ENCODE measurements around the gene ID3. TPM values are rescaled to one million over a fixed set of nuclear protein-coding genes. Genes with fewer than 3 reads are reported as not detected.
A peak's percentile ranks its signal among the peaks of the same experiment; 100 is the strongest.

Gene ID3
- total and polyA plus RNA-seq, 2 experiments from 2014 or later: 376 to 680 TPM

- 15 to 16% methylated on average over 22 of the region's 22 CpGs for WGBS, 2 experiments (ENCODE audit: low coverage in 1 of 2, low lambda C conversion rate in 2 of 2, missing lambda C conversion rate in 2 of 2)
- Histone ChIP-seq H3F3A (ENCODE audit: insufficient read depth) (peaks cover 19% of the 10 kb centered on the region), H3K4me1 (ENCODE audit: insufficient read depth) (0 out of 2 replicates have a peak, but pooled peaks cover 3% of the 10 kb centered on the region), H3K27ac (no peak overlapping the region), H2AFZ (peak overlapping the region; percentile 75; the same call in 1 of the 2 replicates), H3K9ac (peak overlapping the region; percentile 70; the same call in 1 of the 2 replicates), H3K36me3 (ENCODE audit: low read depth) (no peaks in the 10 kb centered on the region), H3K79me2 (ENCODE audit: insufficient read depth) (no peaks in the 10 kb centered on the region), H3K27me3 (replicated peaks; ENCODE audit: insufficient read depth) (no peaks in the 10 kb centered on the region), H3K9me2 (ENCODE audit: insufficient read depth) (no peaks in the 10 kb centered on the region), H3K4me2 (ENCODE audit: unreplicated experiment) (peak overlapping the region; percentile 91), H3K4me3 (peak overlapping the region; percentile 75), H3K9me3 (ENCODE audit: low read depth) (no peaks in the 10 kb centered on the region), H4K20me1 (ENCODE audit: insufficient read depth) (no peaks in the 10 kb centered on the region)
- no peak for DNase-seq
- in situ Hi-C loops (cut with MboI): no loop called here
- TF ChIP-seq EZH2phosphoT487 (IDR thresholded peaks at IDR 0.05; ENCODE audit: insufficient read depth, low read depth) (no peak), EZH2 (IDR thresholded peaks at IDR 0.05; ENCODE audit: insufficient read depth, poor library complexity, severe bottlenecking) (no peak)
Observed at GRCh38 chr1:23530087-23530746, 29.1 kb downstream of the ID3 start.

DNA sequence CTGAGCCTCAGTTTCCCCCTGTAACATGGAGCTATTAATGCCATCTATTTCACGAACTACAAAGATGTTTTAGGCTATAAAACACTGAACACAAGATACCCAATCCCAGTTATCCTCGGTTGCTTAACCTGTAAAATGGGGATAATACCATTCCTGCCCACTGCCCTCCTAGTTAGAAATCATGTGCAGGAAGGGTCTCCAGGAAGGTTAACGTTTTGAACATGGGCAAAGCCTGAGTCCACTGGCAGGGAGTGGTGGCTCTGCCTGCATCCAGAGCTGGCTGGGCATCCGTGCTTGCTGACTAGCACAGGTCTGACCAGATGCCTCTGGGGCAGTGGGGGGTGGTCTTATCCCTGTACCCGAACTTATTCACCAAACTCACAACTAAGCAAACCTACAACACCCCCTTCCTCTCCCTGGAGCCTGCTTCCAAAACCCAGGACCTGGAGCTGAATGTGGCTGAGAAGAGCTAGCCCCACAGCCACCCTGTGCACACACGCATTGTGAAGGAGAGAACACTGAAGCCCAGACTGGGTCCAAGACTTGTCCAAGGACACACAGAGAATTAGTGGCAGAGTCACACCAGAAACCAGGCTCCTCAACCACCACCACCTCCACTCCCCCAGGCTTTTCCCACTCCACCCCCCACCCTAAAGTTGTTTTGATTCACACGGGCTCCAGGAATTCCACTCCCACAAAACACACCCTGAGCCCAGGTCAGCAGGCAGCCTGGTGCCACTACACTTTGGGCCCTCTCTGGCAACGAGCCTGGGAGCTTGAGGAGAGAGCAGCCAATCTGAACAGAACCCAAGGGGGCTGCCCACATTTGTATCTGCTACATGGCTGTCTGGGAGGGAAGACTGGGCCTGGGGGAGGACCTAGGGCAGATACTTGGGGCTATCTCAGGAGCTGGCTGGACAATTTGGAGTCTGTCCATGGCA, 29.9 kb downstream of the ID3 start:
- in situ Hi-C loops (cut with MboI): no loop called here
- H3K4me3 ChIP-seq: no peak overlapping the region

GRCh38 chr1:23528250-23528978, 30.9 kb downstream of the ID3 start:
- peak overlapping the region; percentile 53 for H2AFZ ChIP-seq

More for the DNA sequence above, 29.9 kb downstream of the ID3 start:
- H4K20me1 ChIP-seq (ENCODE audit: insufficient read depth): no peaks in the 10 kb centered on the region
- H3K27me3 ChIP-seq (replicated peaks; ENCODE audit: insufficient read depth): no peaks in the 10 kb centered on the region
- H3K4me1 ChIP-seq (ENCODE audit: insufficient read depth): 0 out of 2 replicates have a peak, but pooled peaks cover 3% of the 10 kb centered on the region
- H3K9me2 ChIP-seq (ENCODE audit: insufficient read depth): no peaks in the 10 kb centered on the region
- H3K79me2 ChIP-seq (ENCODE audit: insufficient read depth): no peaks in the 10 kb centered on the region
- H3K9ac ChIP-seq: no peak overlapping the region
- H3K9me3 ChIP-seq (ENCODE audit: low read depth): no peaks in the 10 kb centered on the region
- peaks cover 19% of the 10 kb centered on the region for H3F3A ChIP-seq (ENCODE audit: insufficient read depth)
- H3K4me2 ChIP-seq (ENCODE audit: unreplicated experiment): no peak overlapping the region
- H3K36me3 ChIP-seq (ENCODE audit: low read depth): no peaks in the 10 kb centered on the region
- TF ChIP-seq EZH2 (IDR thresholded peaks at IDR 0.05; ENCODE audit: insufficient read depth, poor library complexity, severe bottlenecking): no peak
- TF ChIP-seq EZH2phosphoT487 (IDR thresholded peaks at IDR 0.05; ENCODE audit: insufficient read depth, low read depth): no peak
- no peak overlapping the region for H2AFZ ChIP-seq
- no peak for DNase-seq
- H3K27ac ChIP-seq: no peak overlapping the region
- WGBS, 2 experiments (ENCODE audit: low coverage in 1 of 2, low lambda C conversion rate in 2 of 2, missing lambda C conversion rate in 2 of 2): 67 to 69% methylated on average over 8 of the region's 8 CpGs

DNA sequence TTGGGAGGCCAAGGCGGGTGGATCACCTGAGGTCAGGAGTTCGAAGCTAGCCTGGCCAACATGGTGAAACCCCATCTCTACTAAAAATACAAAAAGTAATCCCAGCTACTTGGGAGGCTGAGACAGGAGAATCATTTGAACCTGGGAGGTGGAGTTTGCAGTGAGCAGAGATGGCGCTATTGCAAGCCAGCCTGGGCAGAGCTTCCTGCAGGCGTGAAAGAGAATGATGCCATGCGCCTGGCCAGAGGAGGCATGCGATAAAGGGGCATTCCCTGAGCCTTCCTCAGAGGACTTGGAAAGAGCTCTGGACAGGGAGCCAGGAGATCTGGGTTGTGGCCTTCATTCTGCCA, 31.4 kb downstream of the ID3 start:
- peak overlapping the region; percentile 30 for H3K4me2 ChIP-seq (ENCODE audit: unreplicated experiment)
- H3K36me3 ChIP-seq (ENCODE audit: low read depth): no peaks in the 10 kb centered on the region
- H3K27ac ChIP-seq: no peak overlapping the region
- H3F3A ChIP-seq (ENCODE audit: insufficient read depth): peaks cover 19% of the 10 kb centered on the region
- no peaks in the 10 kb centered on the region for H3K9me3 ChIP-seq (ENCODE audit: low read depth)
- no peaks in the 10 kb centered on the region for H3K27me3 ChIP-seq (replicated peaks; ENCODE audit: insufficient read depth)
- H3K9ac ChIP-seq: no peak overlapping the region
- WGBS, 2 experiments (ENCODE audit: low coverage in 1 of 2, low lambda C conversion rate in 2 of 2, missing lambda C conversion rate in 2 of 2): 42 to 46% methylated on average over 6 of the region's 6 CpGs
- H4K20me1 ChIP-seq (ENCODE audit: insufficient read depth): no peaks in the 10 kb centered on the region
- peak overlapping the region; percentile 53 for H2AFZ ChIP-seq
- H3K4me1 ChIP-seq (ENCODE audit: insufficient read depth): 0 out of 2 replicates have a peak, but pooled peaks cover 3% of the 10 kb centered on the region
- TF ChIP-seq EZH2phosphoT487 (IDR thresholded peaks at IDR 0.05; ENCODE audit: insufficient read depth, low read depth) (no peak), EZH2 (IDR thresholded peaks at IDR 0.05; ENCODE audit: insufficient read depth, poor library complexity, severe bottlenecking) (no peak)
- no peaks in the 10 kb centered on the region for H3K79me2 ChIP-seq (ENCODE audit: insufficient read depth)
- no peak for DNase-seq
- no peak overlapping the region for H3K4me3 ChIP-seq
- in situ Hi-C loops (cut with MboI): no loop called here
- no peaks in the 10 kb centered on the region for H3K9me2 ChIP-seq (ENCODE audit: insufficient read depth)

More at GRCh38 chr1:23528250-23528978, 30.9 kb downstream of the ID3 start:
- H3K79me2 ChIP-seq (ENCODE audit: insufficient read depth): no peaks in the 10 kb centered on the region
- H3K4me1 ChIP-seq (ENCODE audit: insufficient read depth): 0 out of 2 replicates have a peak, but pooled peaks cover 3% of the 10 kb centered on the region
- no peak overlapping the region for H3K4me3 ChIP-seq
- peaks cover 19% of the 10 kb centered on the region for H3F3A ChIP-seq (ENCODE audit: insufficient read depth)
- H3K36me3 ChIP-seq (ENCODE audit: low read depth): no peaks in the 10 kb centered on the region
- H3K9me3 ChIP-seq (ENCODE audit: low read depth): no peaks in the 10 kb centered on the region
- H3K4me2 ChIP-seq (ENCODE audit: unreplicated experiment): peak overlapping the region; percentile 30
- TF ChIP-seq EZH2 (IDR thresholded peaks at IDR 0.05; ENCODE audit: insufficient read depth, poor library complexity, severe bottlenecking) (no peak), EZH2phosphoT487 (IDR thresholded peaks at IDR 0.05; ENCODE audit: insufficient read depth, low read depth) (no peak)
- no peaks in the 10 kb centered on the region for H4K20me1 ChIP-seq (ENCODE audit: insufficient read depth)
- no peak overlapping the region for H3K9ac ChIP-seq
- H3K27me3 ChIP-seq (replicated peaks; ENCODE audit: insufficient read depth): no peaks in the 10 kb centered on the region
- H3K9me2 ChIP-seq (ENCODE audit: insufficient read depth): no peaks in the 10 kb centered on the region
- DNase-seq: peak; percentile 89
- no peak overlapping the region for H3K27ac ChIP-seq
- in situ Hi-C loops (cut with MboI): no loop called here
- WGBS, 2 experiments (ENCODE audit: low coverage in 1 of 2, low lambda C conversion rate in 2 of 2, missing lambda C conversion rate in 2 of 2): 13 to 17% methylated on average over 9 of the region's 9 CpGs
